ENCODE measurements around the gene DNTT.

DNA sequence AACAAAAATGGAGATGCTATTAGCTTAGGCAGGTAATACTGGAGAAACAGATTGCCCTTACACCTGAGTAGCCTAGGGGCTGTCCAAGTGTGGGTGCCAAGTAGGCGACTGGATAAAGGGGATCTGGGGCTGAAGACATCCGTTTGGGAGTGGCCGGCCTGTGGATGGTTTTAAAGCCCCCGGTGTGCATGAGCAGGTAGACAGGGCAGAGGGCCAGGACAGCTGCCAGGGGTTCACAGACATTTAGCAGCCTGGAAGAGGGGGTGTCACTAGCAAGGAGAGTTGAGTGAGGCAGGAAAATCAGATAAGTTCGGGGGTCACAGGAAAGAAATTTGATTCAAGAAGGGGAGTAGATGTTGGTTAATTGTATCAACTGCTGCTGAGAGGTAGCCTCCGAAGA, 56.1 kb downstream of the DNTT start:
- TF ChIP-seq, protein P1, sequence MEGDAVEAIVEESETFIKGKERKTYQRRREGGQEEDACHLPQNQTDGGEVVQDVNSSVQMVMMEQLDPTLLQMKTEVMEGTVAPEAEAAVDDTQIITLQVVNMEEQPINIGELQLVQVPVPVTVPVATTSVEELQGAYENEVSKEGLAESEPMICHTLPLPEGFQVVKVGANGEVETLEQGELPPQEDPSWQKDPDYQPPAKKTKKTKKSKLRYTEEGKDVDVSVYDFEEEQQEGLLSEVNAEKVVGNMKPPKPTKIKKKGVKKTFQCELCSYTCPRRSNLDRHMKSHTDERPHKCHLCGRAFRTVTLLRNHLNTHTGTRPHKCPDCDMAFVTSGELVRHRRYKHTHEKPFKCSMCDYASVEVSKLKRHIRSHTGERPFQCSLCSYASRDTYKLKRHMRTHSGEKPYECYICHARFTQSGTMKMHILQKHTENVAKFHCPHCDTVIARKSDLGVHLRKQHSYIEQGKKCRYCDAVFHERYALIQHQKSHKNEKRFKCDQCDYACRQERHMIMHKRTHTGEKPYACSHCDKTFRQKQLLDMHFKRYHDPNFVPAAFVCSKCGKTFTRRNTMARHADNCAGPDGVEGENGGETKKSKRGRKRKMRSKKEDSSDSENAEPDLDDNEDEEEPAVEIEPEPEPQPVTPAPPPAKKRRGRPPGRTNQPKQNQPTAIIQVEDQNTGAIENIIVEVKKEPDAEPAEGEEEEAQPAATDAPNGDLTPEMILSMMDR (IDR thresholded peaks at IDR 0.05) = no peak
- no peak for TF ChIP-seq EZH2 (IDR thresholded peaks at IDR 0.05)
- TF ChIP-seq EZH2phosphoT487 (IDR thresholded peaks at IDR 0.05) = no peak
